Lung (tissue), 12 donors: ENCODE results near the gene FGFR2. TPM values are rescaled to one million over a fixed set of nuclear protein-coding genes. Genes with fewer than 3 reads are reported as not detected.

Experiments
- ATAC-seq: fragments of 200-7000 bp; cut with Tn5 transposase; one replicate; pipeline ENCODE4 v1.9.1; 2020; ENCODE audit warnings: moderate number of reproducible peaks; ENCODE audit not compliant: insufficient read depth, low FRiP score
- DNase-seq, 3 donors: peaks; one replicate each; pipeline ENCODE4 v3.0.0-alpha.2; 2013 to 2017
- H3K27ac ChIP-seq, 2 donors: one replicate each; pipeline ENCODE4 v1.5.1; 2013; ENCODE audit warnings: mild to moderate bottlenecking in 2 of 2, moderate library complexity in 2 of 2, control low read depth in 1 of 2, inconsistent platforms in 1 of 2, low read depth in 1 of 2, low read length in 1 of 2
- H3K27me3 ChIP-seq, 3 donors: one replicate each; pipeline ENCODE4 v1.5.1; 2013; ENCODE audit warnings: low read length in 2 of 3; ENCODE audit not compliant: control insufficient read depth in 3 of 3, insufficient read depth in 3 of 3
- H3K36me3 ChIP-seq, 4 donors: one replicate each; pipeline ENCODE4 v1.5.1; 2013; ENCODE audit warnings: low read length in 4 of 4, mild to moderate bottlenecking in 1 of 4, moderate library complexity in 1 of 4; ENCODE audit not compliant: control insufficient read depth in 4 of 4, insufficient read depth in 4 of 4
- H3K4me1 ChIP-seq, 5 donors: one replicate each; pipeline ENCODE4 v1.5.1; 2013; ENCODE audit warnings: low read length in 5 of 5, mild to moderate bottlenecking in 2 of 5, moderate library complexity in 1 of 5; ENCODE audit not compliant: control insufficient read depth in 5 of 5, insufficient read depth in 5 of 5
- H3K4me3 ChIP-seq: one replicate; pipeline ENCODE4 v1.5.1; 2013; ENCODE audit warnings: mild to moderate bottlenecking, control low read depth, moderate library complexity
- H3K9ac ChIP-seq, 2 donors: one replicate each; pipeline ENCODE4 v1.5.1; 2013; ENCODE audit warnings: low read length in 2 of 2, control low read depth in 1 of 2; ENCODE audit not compliant: insufficient read depth in 1 of 2
- H3K9me3 ChIP-seq, 4 donors: one replicate each; pipeline ENCODE4 v1.5.1; 2013; ENCODE audit warnings: low read length in 3 of 4, mild to moderate bottlenecking in 1 of 4, moderate library complexity in 1 of 4; ENCODE audit not compliant: control insufficient read depth in 4 of 4, insufficient read depth in 3 of 4
- WGBS, 2 donors: extraction: QIAGEN DNeasy Blood & Tissue Kit; methylation state at CpG; one replicate each; pipeline ENCODE4 v1.1.7; 2013; 5-methylcytosine and 5-hydroxymethylcytosine counted together
- polyA plus RNA-seq, 2 donors: library from polyadenylated mRNA; stranded (reverse); fragments of 200-250 nt; gene quantifications; one replicate each; pipeline ENCODE4 v1.2.1, GENCODE V29; 2013
- total RNA-seq, 2 donors: library from RNA; depleted of rRNA in 1 of 2; stranded (reverse); fragments of >200 nt in 1 of 2; gene quantifications; one replicate each; pipeline ENCODE4 v1.2.1, GENCODE V29; 2014 to 2021
- TF ChIP-seq, protein P1 (sequence below): IDR thresholded peaks from 2 replicates; pipeline ENCODE4 v1.5.1; 2012; ENCODE audit warnings: mild to moderate bottlenecking; ENCODE audit errors: control extremely low read depth, extremely low read depth
- donor health status: control.
- donor health status: control.
- donor health status: Bipolar disorder and iron deficiency.
- donor health status: healthy.
- donor health status: DM: yes; HTN: yes; CAD: no.

FGFR2 gene
- total and polyA plus RNA-seq, 4 donors = 11.4 to 230 (median 41.7) TPM

- TF ChIP-seq, protein P1, sequence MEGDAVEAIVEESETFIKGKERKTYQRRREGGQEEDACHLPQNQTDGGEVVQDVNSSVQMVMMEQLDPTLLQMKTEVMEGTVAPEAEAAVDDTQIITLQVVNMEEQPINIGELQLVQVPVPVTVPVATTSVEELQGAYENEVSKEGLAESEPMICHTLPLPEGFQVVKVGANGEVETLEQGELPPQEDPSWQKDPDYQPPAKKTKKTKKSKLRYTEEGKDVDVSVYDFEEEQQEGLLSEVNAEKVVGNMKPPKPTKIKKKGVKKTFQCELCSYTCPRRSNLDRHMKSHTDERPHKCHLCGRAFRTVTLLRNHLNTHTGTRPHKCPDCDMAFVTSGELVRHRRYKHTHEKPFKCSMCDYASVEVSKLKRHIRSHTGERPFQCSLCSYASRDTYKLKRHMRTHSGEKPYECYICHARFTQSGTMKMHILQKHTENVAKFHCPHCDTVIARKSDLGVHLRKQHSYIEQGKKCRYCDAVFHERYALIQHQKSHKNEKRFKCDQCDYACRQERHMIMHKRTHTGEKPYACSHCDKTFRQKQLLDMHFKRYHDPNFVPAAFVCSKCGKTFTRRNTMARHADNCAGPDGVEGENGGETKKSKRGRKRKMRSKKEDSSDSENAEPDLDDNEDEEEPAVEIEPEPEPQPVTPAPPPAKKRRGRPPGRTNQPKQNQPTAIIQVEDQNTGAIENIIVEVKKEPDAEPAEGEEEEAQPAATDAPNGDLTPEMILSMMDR = no peak
- DNase-seq = no peak
Measured at GRCh38 chr10:121644501-121644900, 46.3 kb upstream of the FGFR2 start.

DNA sequence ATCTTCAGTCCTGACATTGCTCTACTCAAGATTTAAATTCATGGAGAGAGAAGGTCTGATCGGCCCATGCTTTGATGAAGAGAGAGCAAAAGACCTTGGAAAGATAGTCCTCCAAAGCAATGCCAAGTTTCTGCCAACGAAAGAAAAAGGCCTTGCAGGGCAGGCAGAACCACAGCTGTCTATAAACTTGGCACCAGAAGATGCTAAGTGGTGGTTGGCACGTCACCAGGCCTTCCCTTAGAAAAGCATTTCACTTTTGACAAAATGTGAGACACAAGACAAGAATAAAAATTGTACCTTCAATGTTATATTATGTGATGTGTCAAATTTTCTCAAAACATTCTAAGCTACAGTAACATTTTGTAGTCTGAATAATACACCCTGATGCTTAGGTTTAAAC, 42.0 kb upstream of the FGFR2 start:
- Histone ChIP-seq H3K9me3 (peaks cover 0 to 9% (median 2%) of the 10 kb centered on the region in 4 donors), H3K27me3 (no peaks in the 10 kb centered on the region), H3K4me1 (peaks cover 0 to 3% (median 0%) of the 10 kb centered on the region in 5 donors), H3K36me3 (no peaks in the 10 kb centered on the region), H3K27ac (no peak overlapping the region), H3K4me3 (no peak overlapping the region), H3K9ac (no peak overlapping the region)
- 75 to 85% methylated on average over 3 of the region's 3 CpGs for WGBS, 2 donors
- ATAC-seq (no peak), DNase-seq (no peak)
- TF ChIP-seq, protein P1 = no peak

More at GRCh38 chr10:121644501-121644900, 46.3 kb upstream of the FGFR2 start:
- H3K27ac ChIP-seq = no peak overlapping the region
- ATAC-seq = no peak
- no peak overlapping the region for H3K4me3 ChIP-seq
- no peaks in the 10 kb centered on the region for H3K36me3 ChIP-seq
- no peak overlapping the region for H3K9ac ChIP-seq
- H3K27me3 ChIP-seq = no peaks in the 10 kb centered on the region
- peaks cover 0 to 3% (median 0%) of the 10 kb centered on the region in 5 donors for H3K4me1 ChIP-seq
- H3K9me3 ChIP-seq = peaks cover 0 to 7% (median under 1%) of the 10 kb centered on the region in 4 donors
- 98% methylated on average over 2 of the region's 2 CpGs for WGBS, 2 donors

DNA sequence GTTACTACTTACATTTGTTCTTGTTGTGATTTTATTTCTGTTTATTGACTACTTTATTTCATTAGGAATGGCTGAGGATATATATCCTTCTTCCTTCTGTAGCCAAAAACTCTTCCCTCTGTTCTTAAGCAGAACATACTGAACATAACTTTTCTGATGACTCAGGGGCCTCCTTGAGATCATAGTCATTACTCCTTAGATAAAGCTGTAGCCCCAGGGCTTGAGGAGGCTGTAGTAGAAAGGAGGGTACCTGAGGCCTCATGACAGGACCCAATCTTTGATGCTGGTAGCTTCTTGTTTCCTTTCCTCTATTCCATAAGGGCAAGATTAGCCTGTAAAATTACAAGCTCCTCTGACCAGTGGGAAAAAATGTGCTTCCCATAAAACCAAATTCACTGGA, 41.2 kb upstream of the FGFR2 start:
- Histone ChIP-seq H3K9ac (no peak overlapping the region), H3K36me3 (no peaks in the 10 kb centered on the region), H3K4me3 (no peak overlapping the region), H3K27ac (no peak overlapping the region), H3K4me1 (no peaks in the 10 kb centered on the region), H3K27me3 (no peaks in the 10 kb centered on the region), H3K9me3 (peaks cover 0 to 9% (median 2%) of the 10 kb centered on the region in 4 donors)
- no peak for ATAC-seq
- TF ChIP-seq, protein P1 = no peak
- no peak for DNase-seq

DNA sequence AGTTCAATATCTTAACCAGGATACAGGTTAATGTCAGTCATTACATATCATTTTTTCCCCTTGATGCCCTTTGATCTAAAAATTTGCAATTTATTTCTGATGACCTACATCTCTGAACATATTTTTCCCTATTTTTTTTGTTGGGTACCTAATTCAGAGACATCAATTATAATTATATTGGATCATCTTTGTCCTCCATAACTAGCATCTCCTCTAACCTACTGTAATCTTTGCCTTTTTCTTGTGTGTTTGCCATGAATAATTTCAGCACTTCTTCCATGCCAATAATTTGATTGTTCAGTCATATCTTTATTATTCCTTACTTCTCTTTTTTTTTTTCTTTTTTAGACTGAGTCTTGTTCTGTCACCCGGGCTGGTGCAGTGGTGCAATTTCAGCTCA, 39.2 kb upstream of the FGFR2 start:
- ATAC-seq (no peak), DNase-seq (no peak)
- no peak overlapping the region for H3K4me3 ChIP-seq
- H3K9ac ChIP-seq = no peak overlapping the region
- no peaks in the 10 kb centered on the region for H3K27me3 ChIP-seq
- H3K9me3 ChIP-seq = peaks cover 0 to 9% (median 3%) of the 10 kb centered on the region in 4 donors
- H3K27ac ChIP-seq = no peak overlapping the region
- TF ChIP-seq, protein P1 = no peak
- peaks cover 0 to 6% (median 0%) of the 10 kb centered on the region in 5 donors for H3K4me1 ChIP-seq
- 98 to 100% methylated on average over 1 of the region's 1 CpG for WGBS, 2 donors
- no peaks in the 10 kb centered on the region for H3K36me3 ChIP-seq
